Ectodermal cell (in vitro differentiated cells): ENCODE data around the gene ACTC1. TPM values are rescaled to one million over a fixed set of nuclear protein-coding genes. Genes with fewer than 3 reads are reported as not detected.

Experiments
- H3K27ac ChIP-seq: 2 replicates; pipeline ENCODE4 v1.7.0; 2013; ENCODE audit warnings: mild to moderate bottlenecking, low read depth, low read length; ENCODE audit not compliant: insufficient read depth, poor library complexity, severe bottlenecking
- H3K27me3 ChIP-seq: 2 replicates; pipeline ENCODE4 v1.7.0; 2013; ENCODE audit warnings: mild to moderate bottlenecking, low read length; ENCODE audit not compliant: insufficient read depth, control insufficient read depth, poor library complexity, severe bottlenecking
- H3K36me3 ChIP-seq: one replicate; pipeline ENCODE4 v1.7.0; 2013; ENCODE audit warnings: low read length; ENCODE audit not compliant: control insufficient read depth, insufficient read depth
- H3K4me1 ChIP-seq: one replicate; pipeline ENCODE4 v1.7.0; 2013; ENCODE audit warnings: low read length; ENCODE audit not compliant: control insufficient read depth, insufficient read depth
- H3K4me3 ChIP-seq: 2 replicates; pipeline ENCODE4 v1.7.0; 2013; ENCODE audit warnings: low read depth, low read length, control low read depth; ENCODE audit not compliant: insufficient read depth
- H3K9me3 ChIP-seq: 2 replicates; pipeline ENCODE4 v1.7.0; 2013; ENCODE audit warnings: mild to moderate bottlenecking, low read length, moderate library complexity; ENCODE audit not compliant: control insufficient read depth
- WGBS, 2 experiments: methylation state at CpG; one replicate each; pipeline ENCODE4 v1.1.7; 2013; ENCODE audit warnings: missing lambda C conversion rate in 2 of 2; 5-methylcytosine and 5-hydroxymethylcytosine counted together
- polyA plus RNA-seq, 4 experiments: library from polyadenylated mRNA; stranded (reverse); fragments of 50-300 nt; gene quantifications; one replicate each; pipeline ENCODE4 v1.2.3, GENCODE V29; 2013

ACTC1 gene
- polyA plus RNA-seq (2013, experiment 1 of 4) = 62.0 TPM
- polyA plus RNA-seq (2013, experiment 2 of 4) = 63.7 TPM
- polyA plus RNA-seq (2013, experiment 3 of 4) = 51.0 TPM
- 47.5 TPM for polyA plus RNA-seq (2013, experiment 4 of 4)

DNA sequence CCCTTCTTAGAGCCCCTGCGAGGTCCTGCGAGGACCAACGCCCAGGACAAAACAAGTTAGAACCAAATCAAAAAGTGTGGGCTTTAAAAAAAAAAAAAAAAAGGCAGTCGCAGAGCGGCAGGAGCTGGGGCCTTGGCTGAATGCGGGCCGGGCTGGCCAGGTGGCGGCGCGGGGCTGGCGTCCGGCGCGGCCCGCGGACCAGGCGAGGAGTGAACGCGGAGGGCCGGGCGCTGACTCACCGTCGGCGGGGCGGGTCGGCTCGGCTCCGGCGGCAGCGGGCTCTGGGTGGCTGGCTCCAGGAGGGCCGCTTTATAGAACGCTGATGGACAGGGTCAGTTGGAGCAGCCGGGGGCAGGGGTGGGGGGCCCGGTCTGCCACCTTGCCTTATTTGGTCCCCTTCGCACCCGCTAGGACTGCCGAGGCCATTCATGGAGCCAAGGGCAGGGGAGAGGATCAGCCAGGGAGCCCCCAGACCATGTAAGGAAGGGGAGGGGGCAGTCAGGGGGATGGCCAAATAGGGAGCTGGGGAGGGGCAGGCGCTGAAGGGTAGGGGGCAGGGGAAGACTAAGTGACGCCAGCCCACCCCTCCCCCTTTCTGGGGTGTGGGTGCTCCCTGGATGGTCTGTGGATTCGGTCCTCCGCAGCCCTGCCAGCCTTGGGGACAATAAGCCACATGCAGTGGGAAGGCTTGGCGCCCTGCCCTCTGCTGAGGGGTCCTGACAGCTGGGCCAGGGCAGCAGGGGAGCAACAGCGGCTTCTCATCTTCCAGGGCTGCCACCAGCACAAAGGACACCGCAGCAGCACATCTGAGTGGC lies at the start of gene ACTC1:
ACTC1 (minus strand) TSS at position 283 of the 815 bp plus-strand sequence. CDS start 741 bp downstream, outside the sequence.
- WGBS, 2 experiments = 7 to 8% methylated on average over 44 of the region's 44 CpGs
- H3K27ac ChIP-seq = no peak within 1 kb of the TSS
- peaks cover 14% of the 10 kb centered on the region for H3K4me1 ChIP-seq
- H3K36me3 ChIP-seq = no peaks in the 10 kb centered on the region
- H3K4me3 ChIP-seq = peak within 1 kb of the TSS; percentile 40
- no peaks in the 10 kb centered on the region for H3K9me3 ChIP-seq
- H3K27me3 ChIP-seq = peaks cover 27% of the 10 kb centered on the region

DNA sequence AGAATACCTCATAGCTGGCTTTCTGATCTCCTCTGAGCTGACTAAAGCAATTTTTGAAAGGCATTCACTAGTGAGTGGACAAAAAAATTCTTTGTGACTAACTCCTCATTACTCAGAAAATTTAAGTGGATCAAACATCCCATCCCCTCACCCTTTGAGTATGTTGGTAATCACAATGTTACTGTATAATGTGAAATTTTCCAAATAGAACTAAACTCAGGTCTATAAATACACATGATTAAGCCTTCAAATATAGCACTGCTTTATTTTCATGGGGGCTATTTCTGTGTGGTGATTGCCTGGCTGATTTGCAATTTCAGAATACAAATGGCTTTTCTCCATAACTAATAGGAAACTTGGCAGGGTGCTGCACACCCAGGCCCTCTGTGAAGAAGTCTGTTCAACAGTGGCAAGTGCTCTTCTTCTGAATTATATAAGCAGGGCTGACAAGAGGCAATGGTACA lies 45.9 kb upstream of the ACTC1 start:
- Histone ChIP-seq H3K27ac (no peak overlapping the region), H3K9me3 (no peaks in the 10 kb centered on the region), H3K27me3 (no peaks in the 10 kb centered on the region), H3K4me1 (no peaks in the 10 kb centered on the region), H3K36me3 (no peaks in the 10 kb centered on the region), H3K4me3 (no peak overlapping the region)

DNA sequence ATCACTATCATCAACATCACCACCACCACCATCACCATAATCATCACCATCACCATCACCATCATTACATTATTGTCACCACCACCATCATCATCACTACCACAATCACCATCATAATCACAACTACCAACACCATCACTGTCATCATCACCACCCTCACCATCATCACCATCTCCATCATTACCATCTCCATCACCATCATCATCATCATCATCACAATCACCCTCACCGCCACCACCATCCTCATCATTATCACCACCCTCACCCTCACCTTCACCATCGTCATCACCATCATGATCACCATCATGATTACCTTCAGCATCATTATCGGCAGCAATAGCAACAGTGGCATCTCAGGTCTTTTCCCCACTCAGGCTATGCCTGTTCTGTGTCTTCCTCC lies 42.9 kb upstream of the ACTC1 start:
- H3K27me3 ChIP-seq = no peaks in the 10 kb centered on the region
- H3K36me3 ChIP-seq = no peaks in the 10 kb centered on the region
- WGBS, 2 experiments = 92% methylated on average over 3 of the region's 3 CpGs
- no peak overlapping the region for H3K4me3 ChIP-seq
- H3K4me1 ChIP-seq = no peaks in the 10 kb centered on the region
- H3K27ac ChIP-seq = no peak overlapping the region
- H3K9me3 ChIP-seq = no peaks in the 10 kb centered on the region

DNA sequence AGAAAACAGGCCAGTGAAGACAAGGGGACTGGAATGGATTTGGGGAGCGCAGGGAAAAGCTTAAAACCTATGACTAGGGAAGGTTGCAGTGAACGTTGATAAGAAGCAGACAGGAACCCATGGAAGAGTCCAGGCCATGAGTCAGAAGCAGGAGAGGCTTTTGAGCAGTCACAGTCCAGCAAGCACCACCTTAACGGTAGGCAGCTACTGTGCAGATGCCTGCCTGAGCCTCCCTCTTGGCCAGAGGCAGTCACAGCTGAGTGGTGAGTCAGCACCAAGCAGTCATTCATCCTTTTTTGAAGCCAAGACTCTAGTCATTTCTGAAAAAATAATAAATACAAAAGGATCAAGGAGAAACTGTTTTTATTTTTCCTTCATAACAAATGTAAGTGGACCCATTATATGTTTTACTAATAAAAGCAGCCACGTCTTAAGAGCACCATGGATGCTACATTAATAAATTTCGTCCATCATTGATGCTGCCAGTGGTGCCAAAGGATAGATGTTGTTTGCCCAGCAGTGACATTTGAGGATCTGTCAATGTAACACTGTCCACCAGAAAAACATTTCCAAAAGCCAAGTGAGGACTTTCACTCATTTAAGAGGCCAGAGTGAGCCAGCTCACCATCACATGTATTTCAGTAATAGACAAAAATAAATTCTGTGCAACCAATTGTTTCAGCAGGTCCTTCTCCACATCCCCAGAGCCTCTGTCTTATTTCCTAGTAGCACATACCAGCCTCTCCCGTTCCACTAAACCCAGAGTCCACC lies 42.1 kb upstream of the ACTC1 start:
- H3K4me1 ChIP-seq = no peaks in the 10 kb centered on the region
- H3K27me3 ChIP-seq = no peaks in the 10 kb centered on the region
- no peak overlapping the region for H3K27ac ChIP-seq
- H3K4me3 ChIP-seq = no peak overlapping the region
- H3K36me3 ChIP-seq = no peaks in the 10 kb centered on the region
- no peaks in the 10 kb centered on the region for H3K9me3 ChIP-seq
- WGBS, 2 experiments = 86 to 91% methylated on average over 6 of the region's 6 CpGs

DNA sequence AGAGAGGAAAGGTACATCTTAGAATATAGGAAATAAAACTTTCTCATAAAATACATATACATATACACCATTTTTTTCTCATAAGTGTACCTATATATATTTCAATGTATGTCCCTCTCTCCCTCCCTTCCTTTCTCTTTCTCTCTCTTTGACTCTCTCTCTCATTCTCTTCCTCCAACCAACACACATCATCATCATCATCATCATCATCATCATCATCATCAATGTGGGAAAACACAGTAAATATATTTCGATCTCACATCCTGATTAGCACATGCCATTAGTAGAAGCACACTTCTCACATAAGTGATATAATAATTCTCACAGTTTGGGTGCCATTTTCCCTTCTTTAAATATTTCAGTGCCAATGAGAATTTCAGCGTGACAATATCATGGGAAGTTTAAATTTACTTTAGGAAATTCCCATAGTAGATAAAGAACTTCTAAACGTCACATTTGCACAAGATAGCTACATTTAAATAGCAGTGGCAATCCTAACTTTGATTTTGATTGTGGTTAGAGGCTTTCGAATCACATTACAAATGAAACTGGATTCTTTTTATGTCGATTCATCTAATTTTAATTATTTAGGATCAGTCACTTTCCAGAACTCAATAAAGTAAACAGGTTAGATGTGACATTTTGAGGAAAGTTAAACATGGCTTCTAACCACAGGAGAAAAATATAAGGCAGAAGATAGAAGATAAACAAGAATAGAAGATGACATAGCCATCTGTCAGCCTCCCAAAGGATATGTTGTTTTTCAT lies 33.0 kb upstream of the ACTC1 start:
- Histone ChIP-seq H3K27ac (no peak overlapping the region), H3K4me1 (no peaks in the 10 kb centered on the region), H3K4me3 (no peak overlapping the region), H3K36me3 (no peaks in the 10 kb centered on the region), H3K27me3 (no peaks in the 10 kb centered on the region), H3K9me3 (no peaks in the 10 kb centered on the region)
- 92 to 100% methylated on average over 1 to 5 of the region's 5 CpGs for WGBS, 2 experiments

DNA sequence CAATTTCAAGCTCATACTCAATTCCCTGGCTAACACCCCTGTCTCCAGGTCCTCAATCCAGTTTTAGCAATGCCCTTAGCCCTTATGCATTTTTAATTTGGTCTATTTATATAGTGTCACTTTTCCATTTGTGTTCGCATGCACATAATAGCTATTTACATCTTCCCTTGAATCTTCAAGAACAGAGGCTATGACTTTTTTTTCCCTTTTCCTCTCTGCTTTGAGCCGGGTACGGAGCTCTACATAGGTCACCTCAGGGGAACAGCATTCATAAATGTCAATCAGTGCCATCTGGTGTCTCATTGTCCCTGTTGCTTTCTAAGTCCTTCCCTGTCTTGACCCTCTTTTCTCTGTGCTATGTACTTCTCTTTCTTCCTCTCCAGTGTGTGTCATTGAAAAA lies 26.5 kb upstream of the ACTC1 start:
- H3K4me1 ChIP-seq = no peaks in the 10 kb centered on the region
- H3K4me3 ChIP-seq = no peak overlapping the region
- 84 to 86% methylated on average over 3 of the region's 3 CpGs for WGBS, 2 experiments
- H3K27me3 ChIP-seq = no peaks in the 10 kb centered on the region
- no peaks in the 10 kb centered on the region for H3K36me3 ChIP-seq
- H3K9me3 ChIP-seq = no peaks in the 10 kb centered on the region
- H3K27ac ChIP-seq = no peak overlapping the region

DNA sequence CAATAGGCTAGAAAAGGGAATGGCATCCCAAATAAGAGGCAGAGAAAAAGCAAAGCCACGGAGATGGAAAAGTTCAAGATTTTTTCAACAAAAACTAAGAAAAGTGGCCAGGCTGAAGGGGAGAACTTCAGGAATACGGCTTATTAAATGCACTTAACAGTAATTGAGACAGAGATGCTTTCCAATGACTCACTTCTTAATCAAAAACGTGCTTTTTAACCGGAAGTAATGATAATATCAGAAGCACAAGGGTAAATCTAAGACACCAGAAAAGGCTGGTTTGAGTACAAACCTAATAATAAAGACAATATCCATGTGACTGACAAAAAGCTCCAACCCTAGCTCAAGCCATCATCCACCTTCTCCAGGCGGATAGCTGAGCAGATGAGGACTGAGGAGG lies 24.8 kb upstream of the ACTC1 start:
- Histone ChIP-seq H3K27me3 (no peaks in the 10 kb centered on the region), H3K4me3 (no peak overlapping the region), H3K27ac (no peak overlapping the region), H3K4me1 (no peaks in the 10 kb centered on the region), H3K9me3 (no peaks in the 10 kb centered on the region), H3K36me3 (no peaks in the 10 kb centered on the region)
- WGBS, 2 experiments = 91 to 92% methylated on average over 5 of the region's 5 CpGs

DNA sequence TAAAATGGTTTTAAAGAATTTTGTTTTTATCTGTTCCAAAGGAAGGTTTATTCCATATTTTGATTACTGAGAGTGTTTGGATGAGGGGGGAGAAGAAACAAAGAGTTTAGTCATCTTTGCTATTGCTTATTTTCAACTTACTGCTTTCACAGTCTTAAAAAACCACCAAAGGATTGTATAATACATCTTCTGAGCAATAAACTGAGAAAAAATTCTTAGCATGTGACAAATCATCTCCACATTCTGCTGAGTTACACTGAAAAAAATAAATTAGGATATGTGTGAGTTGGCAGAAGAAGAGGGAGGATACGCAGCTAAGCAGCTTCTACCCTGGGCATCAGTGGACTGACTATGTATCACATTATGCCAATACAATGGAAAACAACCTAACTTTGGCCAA lies 23.2 kb upstream of the ACTC1 start:
- no peak overlapping the region for H3K4me3 ChIP-seq
- WGBS, 2 experiments = 100% methylated on average over 1 of the region's 1 CpG; no CpG with 5 or more reads in 1 of the 2 experiments
- H3K4me1 ChIP-seq = no peaks in the 10 kb centered on the region
- no peaks in the 10 kb centered on the region for H3K36me3 ChIP-seq
- no peaks in the 10 kb centered on the region for H3K9me3 ChIP-seq
- H3K27ac ChIP-seq = no peak overlapping the region
- no peaks in the 10 kb centered on the region for H3K27me3 ChIP-seq

DNA sequence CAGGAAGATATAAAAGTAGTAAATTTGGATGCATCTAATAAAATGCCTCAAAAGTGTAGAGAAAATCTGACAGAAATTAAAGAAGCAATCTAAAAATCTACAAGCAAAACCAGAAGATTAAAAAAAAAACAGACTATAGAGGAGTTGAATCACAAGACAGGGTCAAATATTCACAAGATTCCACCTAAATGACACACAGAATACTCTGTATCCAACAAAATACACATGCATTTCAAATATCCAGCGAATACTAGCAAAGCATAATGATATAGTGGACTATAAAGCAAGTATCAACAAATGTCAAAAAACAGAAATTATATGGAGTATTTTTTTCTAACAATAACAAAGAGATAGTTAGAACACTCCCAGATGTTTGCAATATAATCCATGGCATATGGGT lies 20.5 kb upstream of the ACTC1 start:
- no peaks in the 10 kb centered on the region for H3K4me1 ChIP-seq
- H3K9me3 ChIP-seq = no peaks in the 10 kb centered on the region
- H3K27me3 ChIP-seq = no peaks in the 10 kb centered on the region
- no CpG with 5 or more reads among the region's 1 CpG for WGBS, 2 experiments
- no peak overlapping the region for H3K4me3 ChIP-seq
- no peaks in the 10 kb centered on the region for H3K36me3 ChIP-seq
- no peak overlapping the region for H3K27ac ChIP-seq
